Naive thymus-derived CD4-positive, alpha-beta T cell (primary cell): ENCODE measurements around the gene SELENOI. TPM values are rescaled to one million over a fixed set of nuclear protein-coding genes. Genes with fewer than 3 reads are reported as not detected.
"Not testable (repeated sequence)": the region's sequence is repeated elsewhere in the genome, so short reads cannot be mapped to it uniquely, and the experiment has no call there.

ENCODE experiments used
- ATAC-seq: fragments of 150-1000 bp; cut with Tn5 transposase; 2 replicates; pipeline ENCODE4 v1.10.0; 2021; ENCODE audit warnings: mild to moderate bottlenecking, moderate library complexity
- CTCF ChIA-PET: fragments of 350-600 bp; sonication (Branson Sonifier 250); formaldehyde crosslinking; loops from one replicate; lab custom pipeline; 2021; ENCODE audit warnings: antibody characterized with exemption; lab: Charles Lee
- POLR2A ChIA-PET: fragments of 350-600 bp; sonication (Branson Sonifier 250); formaldehyde crosslinking; loops from one replicate; lab custom pipeline; 2021; ENCODE audit warnings: antibody characterized with exemption, inconsistent platforms; lab: Charles Lee
- DNase-seq, 9 donors: peaks; one replicate each; pipeline versions ENCODE4 v3.0.0 to v3.0.0-alpha.2; 2020 to 2022; ENCODE audit warnings: mixed read lengths in 1 of 9
- H3K27ac ChIP-seq: one replicate; pipeline ENCODE4 v1.7.0; 2013; ENCODE audit warnings: mild to moderate bottlenecking, low read depth, low read length, moderate library complexity
- H3K27me3 ChIP-seq, 2 donors: one replicate each; pipeline ENCODE4 v1.7.0; 2013; ENCODE audit warnings: low read length in 2 of 2, mild to moderate bottlenecking in 2 of 2, moderate library complexity in 2 of 2; ENCODE audit not compliant: control insufficient read depth in 2 of 2, insufficient read depth in 2 of 2
- H3K36me3 ChIP-seq, 3 experiments: 1 replicate in 2 of 3; 2 replicates in 1 of 3; pipeline ENCODE4 v1.7.0; 2013; ENCODE audit warnings: low read length in 3 of 3, mild to moderate bottlenecking in 3 of 3, moderate library complexity in 1 of 3; ENCODE audit not compliant: insufficient read depth in 3 of 3, control insufficient read depth in 2 of 3
- H3K4me1 ChIP-seq, 2 donors: one replicate each; pipeline ENCODE4 v1.7.0; 2013; ENCODE audit warnings: low read length in 2 of 2, mild to moderate bottlenecking in 2 of 2, moderate library complexity in 1 of 2; ENCODE audit not compliant: control insufficient read depth in 2 of 2, insufficient read depth in 2 of 2
- H3K4me3 ChIP-seq: 2 replicates; pipeline ENCODE4 v1.7.0; 2013; ENCODE audit warnings: mild to moderate bottlenecking, low read length
- H3K9me3 ChIP-seq, 3 experiments: 1 replicate in 2 of 3; 2 replicates in 1 of 3; pipeline ENCODE4 v1.7.0; 2013; ENCODE audit warnings: low read length in 3 of 3; ENCODE audit not compliant: control insufficient read depth in 2 of 3
- H3K27ac Mint-ChIP-seq, 9 donors: one replicate each; pipeline ENCODE4 v1.8.0; 2020 to 2022; ENCODE audit warnings: mixed read lengths in 9 of 9, mild to moderate bottlenecking in 8 of 9, moderate library complexity in 5 of 9, inconsistent platforms in 2 of 9
- H3K27me3 Mint-ChIP-seq, 5 donors: one replicate each; pipeline ENCODE4 v1.8.0; 2021 to 2022; ENCODE audit warnings: mixed read lengths in 5 of 5, mild to moderate bottlenecking in 1 of 5
- H3K36me3 Mint-ChIP-seq, 5 donors: one replicate each; pipeline ENCODE4 v1.8.0; 2020 to 2022; ENCODE audit warnings: mixed read lengths in 5 of 5, mild to moderate bottlenecking in 3 of 5, inconsistent platforms in 1 of 5
- H3K4me1 Mint-ChIP-seq, 7 donors: one replicate each; pipeline ENCODE4 v1.8.0; 2020 to 2022; ENCODE audit warnings: mixed read lengths in 7 of 7, mild to moderate bottlenecking in 3 of 7, inconsistent platforms in 1 of 7
- H3K4me3 Mint-ChIP-seq, 10 donors: one replicate each; pipeline ENCODE4 v1.8.0; 2020 to 2022; ENCODE audit warnings: mild to moderate bottlenecking in 10 of 10, mixed read lengths in 10 of 10, moderate library complexity in 6 of 10, inconsistent platforms in 2 of 10
- H3K9me3 Mint-ChIP-seq, 11 donors: one replicate each; pipeline ENCODE4 v1.8.0; 2020 to 2022; ENCODE audit warnings: mixed read lengths in 11 of 11, mild to moderate bottlenecking in 4 of 11, inconsistent platforms in 1 of 11, moderate library complexity in 1 of 11
- intact Hi-C, 2 donors: fragments of 100-400 bp; cut with micrococcal nuclease; formaldehyde crosslinking; loops; one replicate each; pipeline ENCODE4 v1.15.1; 2023
- polyA plus RNA-seq, 2 donors: library from polyadenylated mRNA; unstranded; fragments of 300-500 nt; fragmentation: Illumina TruSeq; gene quantifications; one replicate each; pipeline ENCODE4 v1.2.3, GENCODE V29; 2021
- total RNA-seq, 6 experiments: library from RNA in 5 of 6; stranded (reverse) in 5 of 6; gene quantifications; 1 replicate in 5 of 6; 2 replicates in 1 of 6; pipeline ENCODE4 v1.2.3 and lab custom pipeline; 2021 to 2026

The SELENOI gene
- total and polyA plus RNA-seq, 7 experiments from 2014 or later, result 3.4 to 33.6 (median 19.3) TPM

- POLR2A ChIA-PET, H3K27me3 ChIP-seq, intact Hi-C loops, H3K4me3 Mint-ChIP-seq, ATAC-seq, H3K27ac Mint-ChIP-seq, H3K27me3 Mint-ChIP-seq, H3K9me3 ChIP-seq, H3K36me3 ChIP-seq, H3K4me1 ChIP-seq, H3K36me3 Mint-ChIP-seq, H3K9me3 Mint-ChIP-seq, H3K4me3 ChIP-seq, H3K27ac ChIP-seq, DNase-seq: not testable (repeated sequence)
- CTCF ChIA-PET, result interaction anchor here (0.6 kb wide), 1 partner anchor 718 kb away, joined by 3 read pairs; no protein-coding TSS in a partner anchor
- H3K4me1 Mint-ChIP-seq, result peaks cover 0 to 11% (median under 1%) of the 10 kb centered on the region in 7 donors
Observed at GRCh38 chr2:26324479-26324878, 21.5 kb upstream of the SELENOI start.

GRCh38 chr2:26324903-26325302, 21.0 kb upstream of the SELENOI start:
- intact Hi-C loops, result no loop called here
- Histone ChIP-seq H3K27ac (no peak overlapping the region), H3K9me3 (no peaks in the 10 kb centered on the region), H3K27me3 (no peaks in the 10 kb centered on the region), H3K4me1 (no peaks in the 10 kb centered on the region), H3K36me3 (no peaks in the 10 kb centered on the region), H3K4me3 (no peak overlapping the region)
- H3K4me1 Mint-ChIP-seq, result peaks cover 3 to 14% (median 4%) of the 10 kb centered on the region in 7 donors
- H3K9me3 Mint-ChIP-seq, result peaks cover 0 to 3% (median 0%) of the 10 kb centered on the region in 11 donors
- ATAC-seq (no peak), DNase-seq (no peak)
- H3K4me3 Mint-ChIP-seq, result no peak overlapping the region
- peaks cover 0 to 7% (median under 1%) of the 10 kb centered on the region in 5 donors for H3K36me3 Mint-ChIP-seq
- no peak overlapping the region for H3K27ac Mint-ChIP-seq
- ChIA-PET CTCF (interaction anchor here (0.6 kb wide), 1 partner anchor 718 kb away, joined by 3 read pairs; no protein-coding TSS in a partner anchor), POLR2A (no interaction called here)
- H3K27me3 Mint-ChIP-seq, result peaks cover 0 to 5% (median 0%) of the 10 kb centered on the region in 5 donors

GRCh38 chr2:26325851-26326250, 20.1 kb upstream of the SELENOI start:
- Histone ChIP-seq H3K36me3 (no peaks in the 10 kb centered on the region), H3K4me3 (no peak overlapping the region), H3K27me3 (no peaks in the 10 kb centered on the region), H3K4me1 (peaks cover 0 to 6% of the 10 kb centered on the region in 2 donors), H3K9me3 (no peaks in the 10 kb centered on the region), H3K27ac (no peak overlapping the region)
- DNase-seq (no peak), ATAC-seq (no peak)
- H3K9me3 Mint-ChIP-seq, result peaks cover 0 to 3% (median 0%) of the 10 kb centered on the region in 11 donors
- ChIA-PET POLR2A (no interaction called here), CTCF (no interaction called here)
- no peak overlapping the region for H3K4me3 Mint-ChIP-seq
- intact Hi-C loops, result no loop called here
- peaks cover 0 to 5% (median 0%) of the 10 kb centered on the region in 5 donors for H3K27me3 Mint-ChIP-seq
- H3K36me3 Mint-ChIP-seq, result peaks cover 0 to 7% (median 1%) of the 10 kb centered on the region in 5 donors
- H3K4me1 Mint-ChIP-seq, result peaks cover 3 to 19% (median 9%) of the 10 kb centered on the region in 7 donors
- no peak overlapping the region for H3K27ac Mint-ChIP-seq

- CTCF ChIA-PET, result interaction anchor here (0.7 to 0.9 kb wide), 2 partner anchors 69 to 143 kb away, joined by 3 read pairs; no protein-coding TSS in a partner anchor
- intact Hi-C loops, result no loop called here
Observed at GRCh38 chr2:26326514-26326913, 19.4 kb upstream of the SELENOI start.

GRCh38 chr2:26327291-26328272, 18.4 kb upstream of the SELENOI start:
- peaks cover 0 to 3% (median 0%) of the 10 kb centered on the region in 11 donors for H3K9me3 Mint-ChIP-seq

More at GRCh38 chr2:26326514-26326913, 19.4 kb upstream of the SELENOI start:
- peaks cover 3 to 19% (median 9%) of the 10 kb centered on the region in 7 donors for H3K4me1 Mint-ChIP-seq
- no peak overlapping the region for H3K4me3 Mint-ChIP-seq
- peaks cover 0 to 4% (median 1%) of the 10 kb centered on the region in 5 donors for H3K36me3 Mint-ChIP-seq
- H3K27me3 Mint-ChIP-seq, result no peaks in the 10 kb centered on the region
- Histone ChIP-seq H3K4me3 (no peak overlapping the region), H3K27ac (no peak overlapping the region), H3K27me3 (no peaks in the 10 kb centered on the region), H3K9me3 (no peaks in the 10 kb centered on the region), H3K4me1 (peaks cover 0 to 6% of the 10 kb centered on the region in 2 donors), H3K36me3 (no peaks in the 10 kb centered on the region)
- H3K9me3 Mint-ChIP-seq, result peaks cover 0 to 3% (median 0%) of the 10 kb centered on the region in 11 donors
- POLR2A ChIA-PET, result no interaction called here
- DNase-seq (no peak), ATAC-seq (no peak)
- H3K27ac Mint-ChIP-seq, result peak overlapping the region in 1 of 9 donors; percentile 20

GRCh38 chr2:26329083-26329482, 16.9 kb upstream of the SELENOI start:
- H3K4me1 ChIP-seq, H3K27ac Mint-ChIP-seq, H3K9me3 Mint-ChIP-seq, H3K27me3 Mint-ChIP-seq, DNase-seq, H3K4me3 Mint-ChIP-seq, ATAC-seq, H3K9me3 ChIP-seq, H3K4me3 ChIP-seq, H3K36me3 ChIP-seq, intact Hi-C loops, H3K36me3 Mint-ChIP-seq, H3K27me3 ChIP-seq, H3K27ac ChIP-seq: not testable (repeated sequence)
- ChIA-PET POLR2A (interaction anchor here (1.6 kb wide), 1 partner anchor 16 kb away, joined by 3 read pairs; no protein-coding TSS in a partner anchor), CTCF (interaction anchor here (1.3 kb wide), 1 partner anchor 31 kb away, joined by 4 read pairs; no protein-coding TSS in a partner anchor)
- peaks cover 3 to 19% (median 9%) of the 10 kb centered on the region in 7 donors for H3K4me1 Mint-ChIP-seq

More at GRCh38 chr2:26327291-26328272, 18.4 kb upstream of the SELENOI start:
- intact Hi-C loops, result no loop called here
- peaks cover 0 to 4% (median 1%) of the 10 kb centered on the region in 5 donors for H3K36me3 Mint-ChIP-seq
- no peak overlapping the region for H3K27ac Mint-ChIP-seq
- Histone ChIP-seq H3K9me3 (no peaks in the 10 kb centered on the region), H3K27me3 (no peaks in the 10 kb centered on the region), H3K36me3 (no peaks in the 10 kb centered on the region), H3K4me3 (no peak overlapping the region), H3K27ac (no peak overlapping the region), H3K4me1 (peaks cover 0 to 6% of the 10 kb centered on the region in 2 donors)
- DNase-seq (no peak), ATAC-seq (no peak)
- no peaks in the 10 kb centered on the region for H3K27me3 Mint-ChIP-seq
- ChIA-PET POLR2A (interaction anchor here (0.6 to 1.6 kb wide), 2 partner anchors 12 to 18 kb away, joined by 3 read pairs; no protein-coding TSS in a partner anchor), CTCF (interaction anchor here (0.6 to 0.9 kb wide), 4 partner anchors 70 to 367 kb away, joined by 3 to 4 read pairs (median 3); no protein-coding TSS in a partner anchor)
- H3K4me3 Mint-ChIP-seq, result no peak overlapping the region
- H3K4me1 Mint-ChIP-seq, result peaks cover 3 to 19% (median 9%) of the 10 kb centered on the region in 7 donors
